ENCODE results near the gene RTL1. TPM values are rescaled to one million over a fixed set of nuclear protein-coding genes. Genes with fewer than 3 reads are reported as not detected.

Gene RTL1
- total RNA-seq, 1 donor from 2014 or later, result not detected

GRCh38 chr14:100834794-100835547 is 68.6 kb downstream of the RTL1 start:
- no peak for DNase-seq (ENCODE audit: low read depth in 2 of 2)

- no peak for DNase-seq (ENCODE audit: low read depth in 2 of 2)
These were observed 69.3 kb downstream of the RTL1 start for GRCh38 chr14:100834082-100834793.

GRCh38 chr14:100832311-100832960 is 71.1 kb downstream of the RTL1 start:
- DNase-seq (ENCODE audit: low read depth in 2 of 2), result no peak

- DNase-seq (ENCODE audit: low read depth in 2 of 2), result no peak
These were observed 72.8 kb downstream of the RTL1 start for GRCh38 chr14:100830681-100831080.

Other genes starting within 250 kb of the RTL1 start
- gene DLK1, start 176.8 kb downstream of the RTL1 start, total RNA-seq, result not detected in 2 replicates
- gene MEG3, start 77.6 kb downstream of the RTL1 start, total RNA-seq, result 1.2 and 10.1 TPM in 2 replicates